Astrocyte (in vitro differentiated cells and primary cell): Measurements from ENCODE around the gene DBNDD2. TPM values are rescaled to one million over a fixed set of nuclear protein-coding genes. Genes with fewer than 3 reads are reported as not detected.

ENCODE experiments used
- microRNA-seq: library from miRNA; unstranded; fragments of <30 nt; microRNA quantifications from one replicate; pipeline ENCODE4 v1.2.0, GENCODE V29; 2020
- total RNA-seq: library from RNA; stranded (reverse); gene quantifications from 2 replicates; pipeline ENCODE4 v1.2.1, GENCODE V29; 2021

Gene DBNDD2
- total RNA-seq, 1 donor from 2014 or later, result 11.3 TPM

Small RNA genes lying within 50 kb of the gene (microRNA-seq; reads per million reads assigned to microRNA genes)
- gene MIR6812, result 1.6 reads per million

Other genes starting within 250 kb of the DBNDD2 start
- gene PI3, start 233.4 kb upstream of the DBNDD2 start, total RNA-seq, result not detected in 2 replicates
- not detected in 2 replicates for gene SEMG1, start 201.3 kb upstream of the DBNDD2 start, total RNA-seq
- gene SEMG2, start 186.9 kb upstream of the DBNDD2 start, total RNA-seq, result not detected in 2 replicates
- 0.41 TPM in 1 of 2 replicates, not detected in the other for gene SLPI, start 153.7 kb upstream of the DBNDD2 start, total RNA-seq
- not detected in 2 replicates for gene RBPJL, start 101.4 kb upstream of the DBNDD2 start, total RNA-seq
- gene MATN4, start 100.0 kb upstream of the DBNDD2 start, total RNA-seq, result 0.19 and 0.20 TPM in 2 replicates
- 125 and 135 TPM in 2 replicates for gene SDC4, start 59.9 kb upstream of the DBNDD2 start, total RNA-seq
- gene SYS1, start 45.1 kb upstream of the DBNDD2 start, total RNA-seq, result 20.4 and 25.2 TPM in 2 replicates
- gene TP53TG5, start 30.0 kb upstream of the DBNDD2 start, total RNA-seq, result not detected in 2 replicates
- 83.7 and 91.4 TPM in 2 replicates for gene PIGT, start 7.9 kb downstream of the DBNDD2 start, total RNA-seq
- gene WFDC2, start 61.5 kb downstream of the DBNDD2 start, total RNA-seq, result 2.4 and 4.1 TPM in 2 replicates
- gene SPINT3, start 107.3 kb downstream of the DBNDD2 start, total RNA-seq, result not detected in 2 replicates
- gene WFDC6, start 131.2 kb downstream of the DBNDD2 start, total RNA-seq, result not detected in 2 replicates
- not detected in 2 replicates for gene EPPIN, start 139.1 kb downstream of the DBNDD2 start, total RNA-seq
- not detected in 2 replicates for gene WFDC8, start 171.0 kb downstream of the DBNDD2 start, total RNA-seq
- not detected in 2 replicates for gene WFDC10A, start 221.4 kb downstream of the DBNDD2 start, total RNA-seq
- not detected in 2 replicates for gene WFDC9, start 223.0 kb downstream of the DBNDD2 start, total RNA-seq